Lung (tissue), 12 donors: ENCODE measurements around the gene ADPRM. TPM values are rescaled to one million over a fixed set of nuclear protein-coding genes. Genes with fewer than 3 reads are reported as not detected.

Experiments used
- ATAC-seq: fragments of 200-7000 bp; cut with Tn5 transposase; one replicate; pipeline ENCODE4 v1.9.1; 2020; ENCODE audit warnings: moderate number of reproducible peaks; ENCODE audit not compliant: insufficient read depth, low FRiP score
- DNase-seq, 3 donors: peaks; one replicate each; pipeline ENCODE4 v3.0.0-alpha.2; 2013 to 2017
- H3K27ac ChIP-seq, 2 donors: one replicate each; pipeline ENCODE4 v1.5.1; 2013; ENCODE audit warnings: mild to moderate bottlenecking in 2 of 2, moderate library complexity in 2 of 2, control low read depth in 1 of 2, inconsistent platforms in 1 of 2, low read depth in 1 of 2, low read length in 1 of 2
- H3K27me3 ChIP-seq, 3 donors: one replicate each; pipeline ENCODE4 v1.5.1; 2013; ENCODE audit warnings: low read length in 2 of 3; ENCODE audit not compliant: control insufficient read depth in 3 of 3, insufficient read depth in 3 of 3
- H3K36me3 ChIP-seq, 4 donors: one replicate each; pipeline ENCODE4 v1.5.1; 2013; ENCODE audit warnings: low read length in 4 of 4, mild to moderate bottlenecking in 1 of 4, moderate library complexity in 1 of 4; ENCODE audit not compliant: control insufficient read depth in 4 of 4, insufficient read depth in 4 of 4
- H3K4me1 ChIP-seq, 5 donors: one replicate each; pipeline ENCODE4 v1.5.1; 2013; ENCODE audit warnings: low read length in 5 of 5, mild to moderate bottlenecking in 2 of 5, moderate library complexity in 1 of 5; ENCODE audit not compliant: control insufficient read depth in 5 of 5, insufficient read depth in 5 of 5
- H3K4me3 ChIP-seq: one replicate; pipeline ENCODE4 v1.5.1; 2013; ENCODE audit warnings: mild to moderate bottlenecking, control low read depth, moderate library complexity
- H3K9ac ChIP-seq, 2 donors: one replicate each; pipeline ENCODE4 v1.5.1; 2013; ENCODE audit warnings: low read length in 2 of 2, control low read depth in 1 of 2; ENCODE audit not compliant: insufficient read depth in 1 of 2
- H3K9me3 ChIP-seq, 4 donors: one replicate each; pipeline ENCODE4 v1.5.1; 2013; ENCODE audit warnings: low read length in 3 of 4, mild to moderate bottlenecking in 1 of 4, moderate library complexity in 1 of 4; ENCODE audit not compliant: control insufficient read depth in 4 of 4, insufficient read depth in 3 of 4
- WGBS, 2 donors: extraction: QIAGEN DNeasy Blood & Tissue Kit; methylation state at CpG; one replicate each; pipeline ENCODE4 v1.1.7; 2013; 5-methylcytosine and 5-hydroxymethylcytosine counted together
- polyA plus RNA-seq, 2 donors: library from polyadenylated mRNA; stranded (reverse); fragments of 200-250 nt; gene quantifications; one replicate each; pipeline ENCODE4 v1.2.1, GENCODE V29; 2013
- total RNA-seq, 2 donors: library from RNA; depleted of rRNA in 1 of 2; stranded (reverse); fragments of >200 nt in 1 of 2; gene quantifications; one replicate each; pipeline ENCODE4 v1.2.1, GENCODE V29; 2014 to 2021
- TF ChIP-seq, protein P1 (sequence below): IDR thresholded peaks from 2 replicates; pipeline ENCODE4 v1.5.1; 2012; ENCODE audit warnings: mild to moderate bottlenecking; ENCODE audit errors: control extremely low read depth, extremely low read depth
- donor health status: control.
- donor health status: control.
- donor health status: Bipolar disorder and iron deficiency.
- donor health status: healthy.
- donor health status: DM: yes; HTN: yes; CAD: no.

The ADPRM gene
- total and polyA plus RNA-seq, 4 donors = 5.0 to 13.9 (median 8.0) TPM

DNA sequence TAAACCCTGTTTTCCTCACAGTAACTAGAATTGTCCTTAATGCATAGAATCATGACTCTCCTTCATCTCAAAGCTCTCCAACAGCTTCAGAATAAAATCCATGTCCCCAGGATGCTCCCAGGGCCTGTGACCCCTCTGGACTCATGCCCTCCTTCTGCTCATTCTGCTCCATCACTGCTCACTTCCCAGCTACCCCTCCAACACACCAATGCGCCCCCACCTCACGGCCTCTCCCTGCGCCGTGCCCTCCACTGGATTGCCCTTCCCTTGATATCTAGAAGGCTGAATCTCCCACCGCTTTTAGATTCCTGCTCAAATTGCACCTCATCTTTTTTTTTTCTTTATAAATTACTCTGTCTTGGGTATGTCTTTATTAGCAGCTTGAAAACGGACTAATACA, 45.0 kb downstream of the ADPRM start:
- H3K4me3 ChIP-seq = no peak overlapping the region
- no peak overlapping the region for H3K27ac ChIP-seq
- ATAC-seq (no peak), DNase-seq (no peak)
- H3K4me1 ChIP-seq = peaks cover 0 to 10% (median 5%) of the 10 kb centered on the region in 5 donors
- TF ChIP-seq, protein P1, sequence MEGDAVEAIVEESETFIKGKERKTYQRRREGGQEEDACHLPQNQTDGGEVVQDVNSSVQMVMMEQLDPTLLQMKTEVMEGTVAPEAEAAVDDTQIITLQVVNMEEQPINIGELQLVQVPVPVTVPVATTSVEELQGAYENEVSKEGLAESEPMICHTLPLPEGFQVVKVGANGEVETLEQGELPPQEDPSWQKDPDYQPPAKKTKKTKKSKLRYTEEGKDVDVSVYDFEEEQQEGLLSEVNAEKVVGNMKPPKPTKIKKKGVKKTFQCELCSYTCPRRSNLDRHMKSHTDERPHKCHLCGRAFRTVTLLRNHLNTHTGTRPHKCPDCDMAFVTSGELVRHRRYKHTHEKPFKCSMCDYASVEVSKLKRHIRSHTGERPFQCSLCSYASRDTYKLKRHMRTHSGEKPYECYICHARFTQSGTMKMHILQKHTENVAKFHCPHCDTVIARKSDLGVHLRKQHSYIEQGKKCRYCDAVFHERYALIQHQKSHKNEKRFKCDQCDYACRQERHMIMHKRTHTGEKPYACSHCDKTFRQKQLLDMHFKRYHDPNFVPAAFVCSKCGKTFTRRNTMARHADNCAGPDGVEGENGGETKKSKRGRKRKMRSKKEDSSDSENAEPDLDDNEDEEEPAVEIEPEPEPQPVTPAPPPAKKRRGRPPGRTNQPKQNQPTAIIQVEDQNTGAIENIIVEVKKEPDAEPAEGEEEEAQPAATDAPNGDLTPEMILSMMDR = no peak
- H3K36me3 ChIP-seq = no peaks in the 10 kb centered on the region
- 93 to 94% methylated on average over 6 of the region's 6 CpGs for WGBS, 2 donors
- peaks cover 0 to 2% (median 0%) of the 10 kb centered on the region in 3 donors for H3K27me3 ChIP-seq
- no peak overlapping the region for H3K9ac ChIP-seq
- no peaks in the 10 kb centered on the region for H3K9me3 ChIP-seq

DNA sequence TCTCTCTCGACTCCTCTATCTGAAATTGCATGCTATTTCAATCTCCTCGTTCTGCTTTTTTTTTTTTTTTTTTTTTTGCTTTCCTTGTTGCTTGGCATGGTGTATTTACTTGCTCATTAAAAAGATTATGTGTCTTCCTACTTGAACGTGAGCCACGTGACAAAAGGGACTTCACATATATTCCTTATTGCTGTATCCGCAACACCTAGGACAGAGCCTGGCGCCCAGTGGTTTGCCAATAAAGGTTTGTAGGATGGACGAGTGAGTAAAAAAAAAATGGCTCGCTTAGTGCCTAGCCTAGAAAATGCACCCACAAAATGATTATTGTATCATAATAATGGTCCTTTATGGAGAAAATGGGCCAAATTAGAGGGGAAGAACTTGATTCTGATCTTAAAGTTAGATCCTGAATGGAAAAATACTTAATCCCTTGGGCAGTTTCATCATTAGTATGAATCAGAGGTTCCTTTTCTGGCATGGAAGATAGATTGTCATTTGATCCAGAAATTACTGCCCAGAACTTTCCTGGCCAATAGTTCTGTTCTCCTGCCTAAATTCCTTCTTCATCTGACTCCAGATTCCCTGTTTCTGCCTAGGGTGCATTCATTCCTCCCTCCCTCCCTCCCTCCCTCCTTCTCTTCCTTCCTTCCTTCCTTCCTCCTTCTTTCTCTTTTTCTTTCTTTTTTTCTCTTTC, 46.1 kb downstream of the ADPRM start:
- no peak for DNase-seq
- Histone ChIP-seq H3K4me3 (no peak overlapping the region), H3K4me1 (peaks cover 0 to 6% (median 2%) of the 10 kb centered on the region in 5 donors), H3K27me3 (peaks cover 0 to 2% (median 0%) of the 10 kb centered on the region in 3 donors), H3K9ac (no peak overlapping the region), H3K36me3 (no peaks in the 10 kb centered on the region), H3K9me3 (no peaks in the 10 kb centered on the region), H3K27ac (no peak overlapping the region)
- no peak for ATAC-seq
- TF ChIP-seq, protein P1 = no peak
- 74 to 89% methylated on average over 8 of the region's 8 CpGs for WGBS, 2 donors

DNA sequence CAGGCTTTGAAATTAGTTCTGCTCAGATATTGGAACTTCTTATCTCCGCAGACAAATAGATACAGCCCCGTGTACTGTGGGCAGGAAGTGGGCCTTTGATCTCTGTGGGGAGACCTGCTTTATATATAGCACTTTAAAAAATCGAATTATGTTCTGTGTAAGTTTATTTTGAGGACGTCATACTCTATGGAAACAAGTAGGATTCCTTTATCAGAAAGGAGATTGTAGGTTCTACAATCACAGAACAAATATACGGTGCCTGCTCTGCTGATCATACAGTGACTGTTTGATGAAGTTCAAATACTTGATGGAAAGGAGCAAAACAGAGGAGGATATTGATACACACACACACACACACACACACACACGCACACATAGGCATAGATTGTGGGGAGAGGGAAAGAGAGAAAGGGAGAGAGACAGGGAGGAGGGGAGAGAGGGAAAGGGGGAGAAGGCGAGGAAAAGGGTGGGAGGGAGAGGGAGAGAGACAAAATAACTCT, 47.2 kb downstream of the ADPRM start:
- Histone ChIP-seq H3K9me3 (no peaks in the 10 kb centered on the region), H3K27ac (no peak overlapping the region), H3K9ac (no peak overlapping the region), H3K4me3 (no peak overlapping the region), H3K4me1 (peaks cover 0 to 2% (median 0%) of the 10 kb centered on the region in 5 donors), H3K36me3 (no peaks in the 10 kb centered on the region), H3K27me3 (peaks cover 0 to 2% (median 0%) of the 10 kb centered on the region in 3 donors)
- DNase-seq (no peak), ATAC-seq (no peak)
- TF ChIP-seq, protein P1 = no peak
- WGBS, 2 donors = 39 to 41% methylated on average over 7 of the region's 7 CpGs
